GM21515 (cell line): ENCODE data around the gene SH3BP5L.

Experiments
- ATAC-seq: cut with Tn5 transposase; IDR thresholded peaks from one replicate; pipeline ENCODE4 v1.9.1; 2021; ENCODE audit not compliant: unreplicated experiment

Gene SH3BP5L

GRCh38 chr1:248825909-248826760 lies at the start of gene SH3BP5L:
Gene SH3BP5L, minus strand, starts transcription at chr1:248825915. Its CDS starts 980 bp downstream, at chr1:248824935.
- ATAC-seq: peak; percentile 87

GRCh38 chr1:248873993-248874533 lies 48.3 kb upstream of the SH3BP5L start:
- ATAC-seq: peak; percentile 73

GRCh38 chr1:248873409-248873992 lies 47.8 kb upstream of the SH3BP5L start:
- peak; percentile 78 for ATAC-seq

GRCh38 chr1:248872752-248873408 lies 47.2 kb upstream of the SH3BP5L start:
- peak; percentile 43 for ATAC-seq

DNA sequence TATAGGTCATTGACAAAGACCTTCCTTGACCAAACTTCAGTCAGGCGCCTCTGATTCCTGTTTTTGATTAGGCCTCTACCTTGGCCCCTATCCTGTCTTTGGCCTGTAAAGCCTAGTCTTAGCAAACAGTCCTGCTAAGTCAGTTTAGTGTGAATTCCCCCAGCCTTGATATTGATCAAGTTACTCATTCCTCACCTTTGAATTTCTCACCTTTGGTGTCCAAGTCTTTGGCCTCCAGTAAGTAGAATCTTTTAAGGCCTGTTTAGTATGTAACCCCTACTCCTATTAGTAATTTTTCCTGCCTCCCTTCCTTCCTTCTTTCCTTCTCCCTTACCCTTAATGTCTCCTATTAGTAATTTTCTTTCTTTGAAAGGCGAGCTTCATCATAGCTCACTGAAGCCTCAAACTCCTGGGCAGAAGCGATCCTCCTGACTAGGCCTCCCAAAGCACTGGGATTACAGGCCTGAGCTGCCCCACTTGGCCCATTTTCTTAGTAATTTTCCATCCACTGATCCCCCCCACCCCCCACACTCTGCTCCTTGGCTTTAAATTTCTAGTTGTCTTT lies 46.2 kb upstream of the SH3BP5L start:
- ATAC-seq: no peak

DNA sequence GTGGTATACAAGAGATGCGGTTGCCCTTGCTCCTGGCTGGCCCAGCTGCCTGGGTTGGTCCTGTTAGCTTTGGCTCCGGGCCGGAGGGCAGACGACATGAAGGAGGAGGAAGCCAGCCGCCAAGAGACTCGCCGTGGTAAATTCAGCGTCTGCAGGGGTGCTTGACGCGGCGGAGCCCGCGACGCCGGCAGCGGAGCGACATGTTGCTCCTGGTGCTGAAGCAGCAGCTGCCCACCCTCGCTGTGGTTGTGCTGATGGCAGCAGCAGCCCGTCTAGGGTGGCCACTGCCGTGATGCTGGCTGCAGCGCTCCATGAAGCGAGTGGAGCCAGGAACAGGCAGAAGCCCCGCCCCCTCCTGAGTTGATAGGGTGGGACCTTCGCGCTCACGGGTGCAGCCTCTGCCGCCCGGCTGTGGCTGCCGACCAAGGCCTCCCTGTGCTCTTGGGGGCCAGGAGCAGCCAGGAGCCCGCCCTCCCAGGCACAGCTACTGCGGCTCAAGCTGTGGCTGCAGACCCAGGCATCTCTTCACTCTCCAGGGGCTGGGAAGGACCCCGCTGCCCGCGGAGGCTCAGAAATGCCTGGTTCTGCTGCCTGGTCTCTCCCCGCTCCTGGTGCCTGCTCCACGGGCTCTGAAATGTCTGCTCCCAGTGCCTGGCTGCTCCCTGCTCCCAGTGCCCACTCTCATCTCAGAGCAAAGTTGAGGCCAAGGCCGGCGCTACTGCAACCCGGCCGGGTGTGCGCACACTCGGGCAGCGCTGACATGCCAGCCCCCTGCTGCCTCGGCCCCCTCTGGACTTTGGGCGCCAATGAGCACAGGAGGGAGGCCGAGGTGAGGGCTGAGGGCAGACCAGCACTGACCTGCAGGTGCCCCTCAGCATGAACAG lies 37.5 kb upstream of the SH3BP5L start:
- ATAC-seq: peak; percentile 75

- ATAC-seq: peak; percentile 2
Observed at GRCh38 chr1:248862695-248862997, 36.9 kb upstream of the SH3BP5L start.

DNA sequence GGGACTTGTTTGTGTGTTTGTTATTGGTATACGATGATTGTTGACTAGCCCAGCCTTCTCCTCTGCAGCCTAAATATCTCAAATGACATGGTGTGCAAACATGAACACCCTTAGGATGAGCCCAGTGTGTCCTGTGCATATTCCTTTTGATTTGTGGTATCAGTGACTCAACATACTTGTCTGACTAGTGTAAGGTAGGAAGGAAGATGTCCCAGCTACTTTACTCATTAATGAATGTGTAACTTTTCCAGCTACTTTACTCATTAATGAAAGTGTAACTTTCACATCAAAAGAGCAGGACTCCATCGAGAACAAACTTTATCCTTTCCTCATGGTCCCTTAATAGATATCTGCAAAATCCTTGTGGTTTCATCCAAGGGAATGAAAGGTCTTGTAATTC lies 35.9 kb upstream of the SH3BP5L start:
- no peak for ATAC-seq

- no peak for ATAC-seq
Observed at GRCh38 chr1:248860007-248860406, 34.3 kb upstream of the SH3BP5L start.

GRCh38 chr1:248858891-248859889 lies 33.5 kb upstream of the SH3BP5L start, which contains the start of gene ZNF692:
Gene ZNF692, minus strand, starts transcription at chr1:248859085. Its CDS starts 776 bp downstream, at chr1:248858309.
- ATAC-seq: peak; percentile 82

GRCh38 chr1:248858096-248858890 lies 32.6 kb upstream of the SH3BP5L start:
- ATAC-seq: peak; percentile 37

DNA sequence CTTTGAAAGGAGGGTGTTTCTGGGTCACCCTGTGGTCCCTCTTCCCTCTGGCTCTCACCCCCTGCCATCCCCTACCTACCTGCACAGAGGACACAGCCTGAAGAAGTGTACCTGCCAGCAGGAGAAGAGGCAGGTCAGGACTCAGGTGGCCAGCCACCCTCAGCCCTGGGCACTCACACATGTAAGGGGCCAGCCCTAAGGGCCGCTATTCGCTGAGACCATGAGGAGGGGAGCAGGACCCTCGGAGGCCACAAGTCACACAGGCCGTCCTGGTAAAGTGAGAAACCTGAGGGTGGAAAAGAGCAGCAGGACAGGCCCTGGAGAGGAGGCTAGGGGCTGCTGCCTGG lies 32.0 kb upstream of the SH3BP5L start:
- peak; percentile 1 for ATAC-seq

DNA sequence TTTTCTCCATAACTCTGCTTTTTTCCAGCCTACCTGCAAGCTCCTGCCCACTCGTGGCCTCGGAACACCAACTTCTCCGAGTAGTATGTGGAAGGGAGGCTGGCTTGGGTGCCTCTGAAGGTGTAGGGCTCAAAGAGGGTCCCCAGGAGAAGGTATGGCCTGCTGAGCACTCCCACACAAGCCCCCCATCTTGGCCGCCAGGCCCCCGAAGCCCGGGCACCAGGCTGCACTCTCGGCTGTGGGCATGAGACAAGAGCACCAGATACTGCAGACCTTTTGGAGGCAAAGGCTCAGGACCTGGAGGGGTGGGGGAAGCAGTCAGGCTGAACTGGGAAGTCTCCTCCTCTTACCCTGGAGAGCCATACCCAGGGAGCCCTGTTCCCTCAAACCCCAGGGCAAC lies 31.5 kb upstream of the SH3BP5L start:
- ATAC-seq: no peak

DNA sequence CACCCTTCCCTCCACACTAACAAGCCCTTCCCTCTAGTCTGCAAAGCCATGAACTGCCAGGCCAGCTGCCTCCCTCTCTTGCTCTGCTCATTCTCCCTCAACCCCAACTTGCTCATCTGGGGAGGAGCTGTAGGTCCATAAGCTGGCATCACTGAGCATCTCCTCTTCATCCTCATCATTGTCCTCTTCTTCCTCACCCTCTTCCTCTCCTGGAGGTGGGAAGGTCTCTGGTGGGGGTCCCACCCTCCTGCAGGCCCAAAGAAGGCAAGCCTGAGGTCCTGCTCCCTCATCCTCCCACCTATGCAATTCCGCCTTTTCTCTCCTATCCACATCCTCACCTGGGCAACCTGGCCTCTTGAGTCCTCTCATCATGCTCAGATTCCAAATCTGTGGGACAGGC lies 30.5 kb upstream of the SH3BP5L start:
- ATAC-seq: no peak

DNA sequence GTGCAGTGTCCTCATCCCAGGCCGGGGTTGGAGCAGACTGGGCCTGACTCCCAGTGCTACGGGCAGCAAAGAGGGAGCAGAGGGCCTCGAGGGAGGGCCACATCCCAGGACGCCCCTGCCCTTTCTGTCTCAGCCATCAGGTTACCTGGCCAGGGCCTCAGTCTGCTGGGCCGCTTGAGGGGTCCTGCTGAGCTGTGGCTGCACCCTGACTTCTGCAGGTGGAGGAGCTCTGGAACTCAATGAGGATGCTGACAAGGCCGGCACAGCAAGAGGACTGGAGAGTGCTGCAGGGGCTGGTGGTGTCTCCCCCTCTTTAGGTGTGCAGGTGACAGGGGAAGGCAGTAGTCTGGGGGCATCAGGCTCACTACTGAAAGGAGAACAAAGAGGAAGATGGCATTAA lies 29.9 kb upstream of the SH3BP5L start:
- no peak for ATAC-seq

- no peak for ATAC-seq
Observed at GRCh38 chr1:248853663-248854375, 28.1 kb upstream of the SH3BP5L start.

DNA sequence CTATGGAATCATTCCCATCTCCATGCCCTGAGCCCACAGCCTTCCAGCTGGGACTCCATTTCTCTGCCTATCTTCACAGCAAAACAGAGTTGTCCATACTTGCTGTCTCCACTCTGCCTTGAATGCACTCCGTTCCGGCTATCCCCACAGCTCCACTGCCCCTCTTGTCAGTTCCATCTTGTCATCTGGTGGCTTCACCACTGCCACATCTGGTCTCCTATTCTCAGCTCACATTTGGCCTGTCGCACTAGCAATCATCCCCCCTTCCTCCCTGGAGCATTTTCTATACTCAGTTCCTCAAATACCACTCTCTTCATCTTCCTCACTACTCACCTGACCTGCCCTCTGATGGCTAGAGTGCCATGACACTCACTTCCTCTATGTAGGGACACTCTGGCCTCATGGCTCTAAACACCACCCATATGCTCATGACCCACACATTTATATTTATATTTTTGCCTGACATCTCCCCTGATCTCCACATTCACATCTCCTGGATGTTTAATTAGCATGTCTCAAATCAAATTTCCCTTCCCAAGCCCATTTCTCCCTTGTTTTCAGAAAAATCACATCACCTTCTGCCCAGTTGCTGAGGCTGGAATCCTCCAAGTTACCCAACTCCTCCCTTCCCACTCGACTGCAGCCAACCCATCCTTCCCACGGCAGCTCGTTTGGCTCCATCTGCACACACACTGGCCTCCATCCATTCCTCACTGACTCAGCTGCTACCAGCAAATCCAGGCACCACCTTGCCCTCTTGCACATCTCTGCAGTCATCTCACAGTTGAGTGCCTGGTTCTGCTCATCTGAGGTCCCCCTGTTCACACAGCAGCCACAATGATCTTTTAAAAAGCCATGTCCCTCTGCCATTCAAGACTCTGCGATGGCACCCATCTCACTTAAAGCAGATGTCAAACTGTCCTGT lies 27.0 kb upstream of the SH3BP5L start:
- ATAC-seq: no peak
